Natural killer cell (primary cell): ENCODE results near the gene VRK1. TPM values are rescaled to one million over a fixed set of nuclear protein-coding genes. Genes with fewer than 3 reads are reported as not detected.

Experiments used
- ATAC-seq, 3 donors: fragments of 150-1000 bp in 2 of 3; fragments of 200-7000 bp in 1 of 3; cut with Tn5 transposase; 1 replicate in 1 of 3; 2 replicates in 2 of 3; pipeline ENCODE4 v1.10.0; 2021; ENCODE audit warnings: mild to moderate bottlenecking in 2 of 3, moderate library complexity in 2 of 3
- DNase-seq, 2 donors: peaks; one replicate each; pipeline versions ENCODE4 v3.0.0 to v3.0.0-alpha.2; 2013 to 2021; ENCODE audit warnings: mixed read lengths in 1 of 2
- H3K27ac ChIP-seq: one replicate; pipeline ENCODE4 v1.5.1; 2013; ENCODE audit warnings: mild to moderate bottlenecking, low read length
- H3K27me3 ChIP-seq: one replicate; pipeline ENCODE4 v1.6.1; 2013; ENCODE audit warnings: low read length; ENCODE audit not compliant: control insufficient read depth, insufficient read depth
- H3K36me3 ChIP-seq: one replicate; pipeline ENCODE4 v1.6.1; 2013; ENCODE audit warnings: low read length; ENCODE audit not compliant: control insufficient read depth, insufficient read depth
- H3K4me1 ChIP-seq: one replicate; pipeline ENCODE4 v1.6.1; 2013; ENCODE audit warnings: low read length; ENCODE audit not compliant: control insufficient read depth, insufficient read depth
- H3K4me3 ChIP-seq: one replicate; pipeline ENCODE4 v1.5.1; 2013; ENCODE audit warnings: low read length
- H3K9me3 ChIP-seq: one replicate; pipeline ENCODE4 v1.6.1; 2013; ENCODE audit warnings: low read length; ENCODE audit not compliant: control insufficient read depth, insufficient read depth
- H3K27ac Mint-ChIP-seq, 2 donors: one replicate each; pipeline ENCODE4 v1.8.0; 2022; ENCODE audit warnings: mild to moderate bottlenecking in 2 of 2, mixed read lengths in 2 of 2, moderate library complexity in 1 of 2
- H3K27me3 Mint-ChIP-seq, 2 donors: one replicate each; pipeline ENCODE4 v1.8.0; 2022; ENCODE audit warnings: low read depth in 2 of 2, mixed read lengths in 2 of 2
- H3K36me3 Mint-ChIP-seq: one replicate; pipeline ENCODE4 v1.8.0; 2022; ENCODE audit warnings: mixed read lengths
- H3K4me1 Mint-ChIP-seq, 2 donors: one replicate each; pipeline ENCODE4 v1.8.0; 2022; ENCODE audit warnings: mixed read lengths in 2 of 2
- H3K4me3 Mint-ChIP-seq: one replicate; pipeline ENCODE4 v1.8.0; 2022; ENCODE audit warnings: mild to moderate bottlenecking, moderate library complexity, mixed read lengths
- H3K9me3 Mint-ChIP-seq, 2 donors: one replicate each; pipeline ENCODE4 v1.8.0; 2022; ENCODE audit warnings: mixed read lengths in 2 of 2
- WGBS: methylation state at CpG from one replicate; pipeline ENCODE4 v1.1.7; 2013; ENCODE audit warnings: missing lambda C conversion rate; ENCODE audit not compliant: insufficient coverage; 5-methylcytosine and 5-hydroxymethylcytosine counted together
- intact Hi-C: fragments of 100-400 bp; cut with micrococcal nuclease; formaldehyde crosslinking; loops from one replicate; pipeline ENCODE4 v1.14.2; 2022
- total RNA-seq, 4 donors: library from RNA; stranded (reverse); fragments of 120-200 nt in 1 of 4; gene quantifications; one replicate each; pipeline versions ENCODE4 v1.2.3 to v1.2.4, GENCODE V29; 2013 to 2022
- TF ChIP-seq, protein P1 (sequence below): fragments of 200-600 bp; IDR thresholded peaks from one replicate; pipeline ENCODE4 v1.8.0; 2022; ENCODE audit warnings: antibody characterized with exemption

VRK1 gene
- total RNA-seq, 3 donors from 2014 or later (not counting 1 experiment from before 2014, with no cell fraction given), result 34.4 to 40.6 (median 37.3) TPM

DNA sequence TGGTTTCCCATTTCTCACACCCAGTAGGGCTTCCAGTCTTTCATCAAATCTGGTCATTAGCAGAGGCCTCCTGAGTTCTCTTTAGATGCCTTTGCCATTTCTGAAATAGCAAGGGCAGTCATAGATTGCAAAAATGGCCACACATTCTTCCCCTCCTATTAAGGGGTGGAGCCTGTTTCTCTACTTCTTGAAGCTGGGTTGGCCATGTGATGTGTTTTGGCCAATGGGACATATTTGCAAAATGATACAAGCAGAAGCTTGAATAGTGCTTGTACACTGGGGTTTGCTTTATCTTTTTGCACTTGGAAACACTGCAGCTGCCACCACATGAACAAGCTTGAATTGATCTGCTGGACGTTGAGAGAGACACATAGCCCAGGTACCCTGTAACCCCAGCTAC lies 109.3 kb downstream of the VRK1 start:
- peaks cover 2 to 9% of the 10 kb centered on the region in 2 donors for H3K9me3 Mint-ChIP-seq
- H3K27ac Mint-ChIP-seq, result no peak overlapping the region
- 100% methylated on average over 1 of the region's 1 CpG for WGBS
- TF ChIP-seq, protein P1, sequence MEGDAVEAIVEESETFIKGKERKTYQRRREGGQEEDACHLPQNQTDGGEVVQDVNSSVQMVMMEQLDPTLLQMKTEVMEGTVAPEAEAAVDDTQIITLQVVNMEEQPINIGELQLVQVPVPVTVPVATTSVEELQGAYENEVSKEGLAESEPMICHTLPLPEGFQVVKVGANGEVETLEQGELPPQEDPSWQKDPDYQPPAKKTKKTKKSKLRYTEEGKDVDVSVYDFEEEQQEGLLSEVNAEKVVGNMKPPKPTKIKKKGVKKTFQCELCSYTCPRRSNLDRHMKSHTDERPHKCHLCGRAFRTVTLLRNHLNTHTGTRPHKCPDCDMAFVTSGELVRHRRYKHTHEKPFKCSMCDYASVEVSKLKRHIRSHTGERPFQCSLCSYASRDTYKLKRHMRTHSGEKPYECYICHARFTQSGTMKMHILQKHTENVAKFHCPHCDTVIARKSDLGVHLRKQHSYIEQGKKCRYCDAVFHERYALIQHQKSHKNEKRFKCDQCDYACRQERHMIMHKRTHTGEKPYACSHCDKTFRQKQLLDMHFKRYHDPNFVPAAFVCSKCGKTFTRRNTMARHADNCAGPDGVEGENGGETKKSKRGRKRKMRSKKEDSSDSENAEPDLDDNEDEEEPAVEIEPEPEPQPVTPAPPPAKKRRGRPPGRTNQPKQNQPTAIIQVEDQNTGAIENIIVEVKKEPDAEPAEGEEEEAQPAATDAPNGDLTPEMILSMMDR, result no peak
- no peak overlapping the region for H3K4me3 Mint-ChIP-seq
- no peaks in the 10 kb centered on the region for H3K36me3 ChIP-seq
- DNase-seq (no peak), ATAC-seq (no peak)
- H3K9me3 ChIP-seq, result peaks cover 11% of the 10 kb centered on the region
- intact Hi-C loops, result no loop called here
- H3K4me1 Mint-ChIP-seq, result peaks cover 0 to 1% of the 10 kb centered on the region in 2 donors
- H3K4me1 ChIP-seq, result no peaks in the 10 kb centered on the region
- no peak overlapping the region for H3K27ac ChIP-seq
- no peaks in the 10 kb centered on the region for H3K27me3 Mint-ChIP-seq
- H3K36me3 Mint-ChIP-seq, result peaks cover 15% of the 10 kb centered on the region
- H3K4me3 ChIP-seq, result no peak overlapping the region
- no peaks in the 10 kb centered on the region for H3K27me3 ChIP-seq

DNA sequence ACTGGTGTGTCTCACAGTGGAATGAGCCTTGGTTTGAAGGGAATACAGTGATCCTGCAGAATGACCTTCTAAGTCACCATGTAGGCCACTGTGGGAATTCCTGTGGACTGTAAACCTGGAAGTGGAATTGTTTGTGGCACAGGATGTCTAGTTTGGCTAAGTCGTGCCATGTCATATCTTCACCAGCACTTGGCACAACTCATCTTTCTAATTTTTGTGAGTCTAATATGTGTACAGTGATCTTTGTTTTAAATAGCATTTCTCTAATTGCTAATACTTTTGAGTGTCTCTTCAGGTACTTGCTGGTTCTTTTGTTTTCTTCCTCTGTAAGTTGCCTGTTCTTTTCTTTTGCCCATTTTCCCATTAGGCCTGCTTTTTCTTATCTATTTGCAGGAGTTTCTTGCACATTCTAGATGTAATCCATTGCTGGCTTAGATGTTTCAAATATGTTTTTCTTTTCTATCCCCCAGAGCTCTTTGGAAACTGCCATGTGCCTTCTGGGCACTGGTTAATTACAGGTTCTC lies 112.7 kb downstream of the VRK1 start:
- H3K4me3 Mint-ChIP-seq, result no peak overlapping the region
- H3K36me3 Mint-ChIP-seq, result peaks cover 15% of the 10 kb centered on the region
- ATAC-seq, result no peak
- intact Hi-C loops, result no loop called here
- Histone ChIP-seq H3K4me3 (no peak overlapping the region), H3K36me3 (no peaks in the 10 kb centered on the region), H3K27me3 (no peaks in the 10 kb centered on the region), H3K9me3 (peaks cover 11% of the 10 kb centered on the region), H3K27ac (no peak overlapping the region), H3K4me1 (no peaks in the 10 kb centered on the region)
- H3K27me3 Mint-ChIP-seq, result no peaks in the 10 kb centered on the region
- DNase-seq, result no peak
- TF ChIP-seq, protein P1, result no peak
- peaks cover 2 to 9% of the 10 kb centered on the region in 2 donors for H3K9me3 Mint-ChIP-seq
- WGBS, result no CpG with 5 or more reads among the region's 1 CpG
- H3K4me1 Mint-ChIP-seq, result peaks cover 0 to 5% of the 10 kb centered on the region in 2 donors
- H3K27ac Mint-ChIP-seq, result no peak overlapping the region

DNA sequence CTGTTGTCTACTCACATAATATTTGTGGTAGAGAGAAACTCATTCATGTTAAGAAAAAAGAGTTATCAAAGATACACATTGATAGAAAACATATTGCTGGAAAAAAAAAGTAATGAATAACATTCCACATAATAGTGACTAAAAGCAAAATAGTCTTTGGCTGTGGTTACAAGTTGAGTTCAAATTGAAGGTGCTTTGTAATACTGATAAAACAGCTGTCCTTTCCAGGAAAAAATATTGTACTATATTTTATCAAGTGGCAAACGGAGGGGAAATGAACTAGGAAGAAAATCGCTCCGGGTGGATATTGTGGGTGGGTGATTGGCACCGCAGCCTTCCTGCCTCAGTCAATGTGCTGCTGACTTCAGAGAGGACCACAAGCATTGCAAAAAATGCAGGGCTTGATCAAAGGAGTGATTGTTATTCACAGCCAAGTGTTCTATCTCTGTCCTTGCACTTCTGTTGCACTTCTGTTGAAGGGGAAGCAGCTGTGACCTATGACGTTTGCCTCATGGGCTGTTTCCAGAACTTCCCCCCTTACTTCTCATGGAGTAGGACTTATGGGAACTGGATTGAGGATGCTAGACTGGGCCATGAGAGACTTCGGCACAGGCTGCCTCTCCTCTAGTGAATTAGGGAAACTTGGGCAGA lies 114.4 kb downstream of the VRK1 start:
- ATAC-seq (no peak), DNase-seq (peak in 1 of 2 donors; percentile 4)
- no peaks in the 10 kb centered on the region for H3K36me3 ChIP-seq
- Mint-ChIP-seq H3K27ac (no peak overlapping the region), H3K36me3 (peaks cover 15% of the 10 kb centered on the region), H3K4me1 (peaks cover 0 to 5% of the 10 kb centered on the region in 2 donors), H3K9me3 (peaks cover 2 to 9% of the 10 kb centered on the region in 2 donors), H3K27me3 (no peaks in the 10 kb centered on the region), H3K4me3 (no peak overlapping the region)
- no peaks in the 10 kb centered on the region for H3K4me1 ChIP-seq
- H3K9me3 ChIP-seq, result peaks cover 11% of the 10 kb centered on the region
- WGBS, result 21% methylated on average over 5 of the region's 6 CpGs
- no peak overlapping the region for H3K27ac ChIP-seq
- H3K4me3 ChIP-seq, result no peak overlapping the region
- TF ChIP-seq, protein P1, result no peak
- no peaks in the 10 kb centered on the region for H3K27me3 ChIP-seq
- intact Hi-C loops, result no loop called here
